Hypothalamus (tissue), 51 donors: ENCODE measurements around the gene ANKRD33B.
A peak's percentile ranks its signal among the peaks of the same experiment; 100 is the strongest.

Source experiments
- DNase-seq, 51 donors: peaks; one replicate each; lab custom pipeline; 2025; lab: John Stamatoyannopoulos, UW

Gene ANKRD33B

GRCh38 chr5:10688651-10689171 lies 124.8 kb downstream of the ANKRD33B start:
- no peak for DNase-seq

GRCh38 chr5:10689391-10690081 lies 125.7 kb downstream of the ANKRD33B start:
- DNase-seq, result no peak

GRCh38 chr5:10690460-10691440 lies 126.9 kb downstream of the ANKRD33B start:
- DNase-seq, result no peak

- no peak for DNase-seq
Measured at GRCh38 chr5:10691826-10692785, 128.2 kb downstream of the ANKRD33B start.

GRCh38 chr5:10695055-10695649 lies 131.3 kb downstream of the ANKRD33B start:
- DNase-seq, result peak in 50 of 51 donors; percentile 4 to 81 (median 48)

- DNase-seq, result no peak
Measured at GRCh38 chr5:10695759-10696543, 132.1 kb downstream of the ANKRD33B start.

- no peak for DNase-seq
Measured at GRCh38 chr5:10699281-10699874, 135.5 kb downstream of the ANKRD33B start.

- no peak for DNase-seq
Measured at GRCh38 chr5:10699987-10700386, 136.1 kb downstream of the ANKRD33B start.

GRCh38 chr5:10700516-10700915 lies 136.6 kb downstream of the ANKRD33B start:
- DNase-seq, result no peak

- DNase-seq, result peak in 17 of 51 donors; percentile 2 to 44 (median 15)
Measured at GRCh38 chr5:10701567-10702039, 137.7 kb downstream of the ANKRD33B start.

- no peak for DNase-seq
Measured at GRCh38 chr5:10702040-10702629, 138.3 kb downstream of the ANKRD33B start.

- DNase-seq, result peak in 1 of 51 donors; percentile 54
Measured at GRCh38 chr5:10702911-10703491, 139.1 kb downstream of the ANKRD33B start.

- no peak for DNase-seq
Measured at GRCh38 chr5:10703676-10704075, 139.8 kb downstream of the ANKRD33B start.

GRCh38 chr5:10704949-10705621 lies 141.2 kb downstream of the ANKRD33B start:
- no peak for DNase-seq

GRCh38 chr5:10705747-10706146 lies 141.9 kb downstream of the ANKRD33B start:
- DNase-seq, result no peak

- DNase-seq, result no peak
Measured at GRCh38 chr5:10706326-10706725, 142.5 kb downstream of the ANKRD33B start.
